Activated naive CD8-positive, alpha-beta T cell (primary cell): ENCODE data around the gene PNLIPRP2.

Experiments
- H3K27ac Mint-ChIP-seq: one replicate; pipeline ENCODE4 v1.8.0; 2021; ENCODE audit warnings: mixed read lengths
- H3K27me3 Mint-ChIP-seq: one replicate; pipeline ENCODE4 v1.8.0; 2021; ENCODE audit warnings: mixed read lengths
- H3K36me3 Mint-ChIP-seq: one replicate; pipeline ENCODE4 v1.8.0; 2021; ENCODE audit warnings: mixed read lengths
- H3K4me1 Mint-ChIP-seq: one replicate; pipeline ENCODE4 v1.8.0; 2021; ENCODE audit warnings: low read depth, mixed read lengths
- H3K4me3 Mint-ChIP-seq: one replicate; pipeline ENCODE4 v1.8.0; 2021; ENCODE audit warnings: mild to moderate bottlenecking, mixed read lengths
- H3K9me3 Mint-ChIP-seq: one replicate; pipeline ENCODE4 v1.8.0; 2021; ENCODE audit warnings: low read depth, mixed read lengths

Gene PNLIPRP2

GRCh38 chr10:116620423-116621400 is at the start of gene PNLIPRP2:
Gene PNLIPRP2 (plus strand): TSS chr10:116620953.
- no peaks in the 10 kb centered on the region for H3K36me3 Mint-ChIP-seq
- H3K27me3 Mint-ChIP-seq: peaks cover 16% of the 10 kb centered on the region
- no peak within 1 kb of the TSS for H3K4me3 Mint-ChIP-seq
- no peaks in the 10 kb centered on the region for H3K9me3 Mint-ChIP-seq
- H3K27ac Mint-ChIP-seq: no peak within 1 kb of the TSS
- H3K4me1 Mint-ChIP-seq: no peaks in the 10 kb centered on the region

GRCh38 chr10:116574797-116575196 is 46.0 kb upstream of the PNLIPRP2 start:
- peaks cover 4% of the 10 kb centered on the region for H3K9me3 Mint-ChIP-seq
- H3K4me3 Mint-ChIP-seq: no peak overlapping the region
- no peaks in the 10 kb centered on the region for H3K36me3 Mint-ChIP-seq
- no peaks in the 10 kb centered on the region for H3K4me1 Mint-ChIP-seq
- H3K27ac Mint-ChIP-seq: no peak overlapping the region
- no peaks in the 10 kb centered on the region for H3K27me3 Mint-ChIP-seq

- H3K4me3 Mint-ChIP-seq: no peak overlapping the region
- no peak overlapping the region for H3K27ac Mint-ChIP-seq
- no peaks in the 10 kb centered on the region for H3K4me1 Mint-ChIP-seq
- no peaks in the 10 kb centered on the region for H3K36me3 Mint-ChIP-seq
- H3K9me3 Mint-ChIP-seq: no peaks in the 10 kb centered on the region
- H3K27me3 Mint-ChIP-seq: no peaks in the 10 kb centered on the region
Observed at GRCh38 chr10:116587878-116588591, 32.7 kb upstream of the PNLIPRP2 start.

- no peaks in the 10 kb centered on the region for H3K27me3 Mint-ChIP-seq
- no peaks in the 10 kb centered on the region for H3K9me3 Mint-ChIP-seq
- H3K4me1 Mint-ChIP-seq: no peaks in the 10 kb centered on the region
- no peak overlapping the region for H3K27ac Mint-ChIP-seq
- H3K4me3 Mint-ChIP-seq: no peak overlapping the region
- no peaks in the 10 kb centered on the region for H3K36me3 Mint-ChIP-seq
Observed at GRCh38 chr10:116588995-116589394, 31.8 kb upstream of the PNLIPRP2 start.

GRCh38 chr10:116589926-116590325 is 30.8 kb upstream of the PNLIPRP2 start:
- Mint-ChIP-seq H3K4me3 (no peak overlapping the region), H3K36me3 (no peaks in the 10 kb centered on the region), H3K27me3 (no peaks in the 10 kb centered on the region), H3K9me3 (no peaks in the 10 kb centered on the region), H3K4me1 (no peaks in the 10 kb centered on the region), H3K27ac (no peak overlapping the region)

- Mint-ChIP-seq H3K36me3 (no peaks in the 10 kb centered on the region), H3K27ac (no peak within 1 kb of the TSS), H3K4me1 (no peaks in the 10 kb centered on the region)
Observed at GRCh38 chr10:116590590-116591444, 29.9 kb upstream of the PNLIPRP2 start, which contains the start of gene PNLIPRP1. Gene PNLIPRP1 (plus strand): TSS chr10:116590959. CDS start chr10:116591130, 171 bp downstream.

GRCh38 chr10:116593139-116593740 is 27.5 kb upstream of the PNLIPRP2 start:
- Mint-ChIP-seq H3K27ac (no peak overlapping the region), H3K4me1 (no peaks in the 10 kb centered on the region), H3K4me3 (no peak overlapping the region), H3K9me3 (no peaks in the 10 kb centered on the region), H3K27me3 (no peaks in the 10 kb centered on the region), H3K36me3 (no peaks in the 10 kb centered on the region)

More at GRCh38 chr10:116590590-116591444, 29.9 kb upstream of the PNLIPRP2 start, which contains the start of gene PNLIPRP1:
- no peaks in the 10 kb centered on the region for H3K27me3 Mint-ChIP-seq
- H3K4me3 Mint-ChIP-seq: no peak within 1 kb of the TSS
- no peaks in the 10 kb centered on the region for H3K9me3 Mint-ChIP-seq

GRCh38 chr10:116594525-116595035 is 26.2 kb upstream of the PNLIPRP2 start:
- Mint-ChIP-seq H3K27ac (no peak overlapping the region), H3K4me3 (no peak overlapping the region), H3K36me3 (no peaks in the 10 kb centered on the region), H3K4me1 (no peaks in the 10 kb centered on the region), H3K27me3 (no peaks in the 10 kb centered on the region), H3K9me3 (no peaks in the 10 kb centered on the region)

- no peaks in the 10 kb centered on the region for H3K36me3 Mint-ChIP-seq
- no peaks in the 10 kb centered on the region for H3K9me3 Mint-ChIP-seq
- H3K27ac Mint-ChIP-seq: no peak overlapping the region
- H3K4me3 Mint-ChIP-seq: no peak overlapping the region
- no peaks in the 10 kb centered on the region for H3K4me1 Mint-ChIP-seq
- H3K27me3 Mint-ChIP-seq: no peaks in the 10 kb centered on the region
Observed at GRCh38 chr10:116596062-116596461, 24.7 kb upstream of the PNLIPRP2 start.

- peaks cover 1% of the 10 kb centered on the region for H3K27me3 Mint-ChIP-seq
- H3K36me3 Mint-ChIP-seq: no peaks in the 10 kb centered on the region
- H3K27ac Mint-ChIP-seq: no peak overlapping the region
- no peak overlapping the region for H3K4me3 Mint-ChIP-seq
- H3K9me3 Mint-ChIP-seq: no peaks in the 10 kb centered on the region
- H3K4me1 Mint-ChIP-seq: no peaks in the 10 kb centered on the region
Observed at GRCh38 chr10:116597543-116597942, 23.2 kb upstream of the PNLIPRP2 start.

GRCh38 chr10:116598329-116598728 is 22.4 kb upstream of the PNLIPRP2 start:
- Mint-ChIP-seq H3K9me3 (no peaks in the 10 kb centered on the region), H3K4me3 (no peak overlapping the region), H3K4me1 (no peaks in the 10 kb centered on the region), H3K27ac (no peak overlapping the region), H3K27me3 (peaks cover 1% of the 10 kb centered on the region), H3K36me3 (no peaks in the 10 kb centered on the region)

GRCh38 chr10:116599991-116600390 is 20.8 kb upstream of the PNLIPRP2 start:
- no peak overlapping the region for H3K27ac Mint-ChIP-seq
- H3K36me3 Mint-ChIP-seq: no peaks in the 10 kb centered on the region

GRCh38 chr10:116602648-116603400 is 17.9 kb upstream of the PNLIPRP2 start:
- no peak overlapping the region for H3K27ac Mint-ChIP-seq
- H3K4me1 Mint-ChIP-seq: no peaks in the 10 kb centered on the region
- H3K27me3 Mint-ChIP-seq: peaks cover 5% of the 10 kb centered on the region
- H3K36me3 Mint-ChIP-seq: no peaks in the 10 kb centered on the region
- no peaks in the 10 kb centered on the region for H3K9me3 Mint-ChIP-seq
- H3K4me3 Mint-ChIP-seq: no peak overlapping the region

More at GRCh38 chr10:116599991-116600390, 20.8 kb upstream of the PNLIPRP2 start:
- peaks cover 1% of the 10 kb centered on the region for H3K27me3 Mint-ChIP-seq
- no peaks in the 10 kb centered on the region for H3K9me3 Mint-ChIP-seq
- no peaks in the 10 kb centered on the region for H3K4me1 Mint-ChIP-seq
- H3K4me3 Mint-ChIP-seq: no peak overlapping the region
